ENCODE results near the gene FAM53B. TPM values are rescaled to one million over a fixed set of nuclear protein-coding genes. Genes with fewer than 3 reads are reported as not detected.

The FAM53B gene
- total RNA-seq, 4 donors from 2014 or later, result 41.0 to 110 (median 50.0) TPM

DNA sequence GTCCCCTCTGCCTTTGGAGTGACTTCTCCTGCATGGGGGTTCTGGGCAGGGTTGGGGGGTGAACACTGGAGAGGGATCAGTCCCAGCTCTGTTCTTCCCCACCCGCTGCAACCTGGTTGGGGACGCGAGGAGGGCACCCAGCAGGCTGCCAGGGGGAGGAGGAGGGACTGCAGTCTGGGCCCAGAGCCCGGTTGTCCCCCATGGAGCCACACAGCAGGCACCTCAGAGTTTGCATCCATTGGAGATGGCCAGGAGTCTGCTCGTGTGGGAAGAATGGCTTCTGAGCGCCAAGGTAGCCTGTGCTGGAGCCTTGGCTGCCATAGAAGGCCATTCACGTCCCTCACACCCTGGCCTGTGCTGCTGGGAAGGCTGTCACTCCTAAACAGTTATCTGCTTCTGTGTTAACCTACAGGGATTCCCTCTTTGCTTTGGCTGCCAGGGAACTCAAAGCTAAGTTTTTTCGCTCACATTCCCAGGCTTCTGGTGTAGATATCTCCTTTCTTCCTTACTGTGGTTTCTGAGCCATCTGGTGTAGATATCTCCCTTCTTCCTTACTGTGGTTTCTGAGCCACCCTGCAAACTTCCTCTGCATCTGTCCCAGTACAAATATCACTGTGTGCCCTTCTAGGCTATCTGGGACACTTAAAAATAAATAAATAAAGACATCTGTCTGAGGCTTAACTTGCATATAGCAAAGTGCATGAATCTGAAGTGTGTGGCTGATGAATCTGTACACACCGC lies 148.9 kb downstream of the FAM53B start:
- H3K4me3 ChIP-seq, result no peak overlapping the region
- in situ Hi-C loops (cut with MboI; ENCODE audit: low pct_ligation_motif_present in 1 of 4, low pct_unique_long_range_greater_than_20kb in 1 of 4, low sequenced_read_pairs in 3 of 4), result no loop called here
- H3K36me3 ChIP-seq, result no peaks in the 10 kb centered on the region
- intact Hi-C loops (cut with DNase I; ENCODE audit: low total_unique reads), result loop anchor here (10.0 kb wide), 1 partner anchor 1479 kb away; no protein-coding TSS in a partner anchor
- peaks cover 0 to 2% (median 0%) of the 10 kb centered on the region in 4 donors for H3K4me1 ChIP-seq
- WGBS, 2 donors (ENCODE audit: low coverage in 1 of 2), result 87 to 100% methylated on average over 1 to 9 of the region's 9 CpGs
- H3K27ac ChIP-seq, result no peak overlapping the region
- H3K9me3 ChIP-seq, result no peaks in the 10 kb centered on the region
- peak; percentile 2 for DNase-seq
- H3K27me3 ChIP-seq, result no peaks in the 10 kb centered on the region
- TF ChIP-seq, protein P1, sequence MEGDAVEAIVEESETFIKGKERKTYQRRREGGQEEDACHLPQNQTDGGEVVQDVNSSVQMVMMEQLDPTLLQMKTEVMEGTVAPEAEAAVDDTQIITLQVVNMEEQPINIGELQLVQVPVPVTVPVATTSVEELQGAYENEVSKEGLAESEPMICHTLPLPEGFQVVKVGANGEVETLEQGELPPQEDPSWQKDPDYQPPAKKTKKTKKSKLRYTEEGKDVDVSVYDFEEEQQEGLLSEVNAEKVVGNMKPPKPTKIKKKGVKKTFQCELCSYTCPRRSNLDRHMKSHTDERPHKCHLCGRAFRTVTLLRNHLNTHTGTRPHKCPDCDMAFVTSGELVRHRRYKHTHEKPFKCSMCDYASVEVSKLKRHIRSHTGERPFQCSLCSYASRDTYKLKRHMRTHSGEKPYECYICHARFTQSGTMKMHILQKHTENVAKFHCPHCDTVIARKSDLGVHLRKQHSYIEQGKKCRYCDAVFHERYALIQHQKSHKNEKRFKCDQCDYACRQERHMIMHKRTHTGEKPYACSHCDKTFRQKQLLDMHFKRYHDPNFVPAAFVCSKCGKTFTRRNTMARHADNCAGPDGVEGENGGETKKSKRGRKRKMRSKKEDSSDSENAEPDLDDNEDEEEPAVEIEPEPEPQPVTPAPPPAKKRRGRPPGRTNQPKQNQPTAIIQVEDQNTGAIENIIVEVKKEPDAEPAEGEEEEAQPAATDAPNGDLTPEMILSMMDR (IDR thresholded peaks at IDR 0.05), result no peak
- no peak for TF ChIP-seq POLR2AphosphoS5 (IDR thresholded peaks at IDR 0.05)
- TF ChIP-seq EP300 (IDR thresholded peaks at IDR 0.05; ENCODE audit: low read depth), result no peak
- TF ChIP-seq POLR2A (IDR thresholded peaks at IDR 0.05), result no peak

DNA sequence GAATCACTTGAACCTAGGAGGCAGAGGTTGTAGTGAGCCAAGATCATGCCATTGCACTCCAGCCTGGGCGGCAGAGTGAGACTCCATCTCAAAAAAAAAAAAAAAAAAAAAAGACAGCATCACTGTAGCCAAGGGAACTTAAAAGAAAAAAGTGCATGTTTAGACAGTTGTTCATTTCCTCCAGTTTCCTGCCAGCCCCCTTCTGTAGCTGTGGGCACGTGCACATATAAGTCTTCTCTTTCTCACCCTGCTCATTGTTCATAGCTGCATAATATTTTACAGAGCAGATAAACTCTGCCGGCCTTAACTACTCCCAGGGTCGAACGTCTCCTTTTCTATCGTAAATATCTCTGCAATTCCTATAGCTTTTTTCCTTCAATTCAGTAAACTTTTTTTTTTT lies 149.9 kb downstream of the FAM53B start:
- peaks cover 2 to 6% (median 4%) of the 10 kb centered on the region in 4 donors for H3K4me1 ChIP-seq
- in situ Hi-C loops (cut with MboI; ENCODE audit: low pct_ligation_motif_present in 1 of 4, low pct_unique_long_range_greater_than_20kb in 1 of 4, low sequenced_read_pairs in 3 of 4), result no loop called here
- WGBS, 2 donors (ENCODE audit: low coverage in 1 of 2), result 93% methylated on average over 6 of the region's 6 CpGs
- H3K4me3 ChIP-seq, result no peak overlapping the region
- no peak for TF ChIP-seq EP300 (IDR thresholded peaks at IDR 0.05; ENCODE audit: low read depth)
- TF ChIP-seq POLR2AphosphoS5 (IDR thresholded peaks at IDR 0.05), result no peak
- TF ChIP-seq, protein P1 (IDR thresholded peaks at IDR 0.05), result no peak
- no peak for TF ChIP-seq POLR2A (IDR thresholded peaks at IDR 0.05)
- H3K36me3 ChIP-seq, result no peaks in the 10 kb centered on the region
- intact Hi-C loops (cut with DNase I; ENCODE audit: low total_unique reads), result loop anchor here (10.0 kb wide), 1 partner anchor 1481 kb away; no protein-coding TSS in a partner anchor
- H3K27ac ChIP-seq, result no peak overlapping the region
- no peaks in the 10 kb centered on the region for H3K9me3 ChIP-seq
- no peak for DNase-seq
- H3K27me3 ChIP-seq, result no peaks in the 10 kb centered on the region

DNA sequence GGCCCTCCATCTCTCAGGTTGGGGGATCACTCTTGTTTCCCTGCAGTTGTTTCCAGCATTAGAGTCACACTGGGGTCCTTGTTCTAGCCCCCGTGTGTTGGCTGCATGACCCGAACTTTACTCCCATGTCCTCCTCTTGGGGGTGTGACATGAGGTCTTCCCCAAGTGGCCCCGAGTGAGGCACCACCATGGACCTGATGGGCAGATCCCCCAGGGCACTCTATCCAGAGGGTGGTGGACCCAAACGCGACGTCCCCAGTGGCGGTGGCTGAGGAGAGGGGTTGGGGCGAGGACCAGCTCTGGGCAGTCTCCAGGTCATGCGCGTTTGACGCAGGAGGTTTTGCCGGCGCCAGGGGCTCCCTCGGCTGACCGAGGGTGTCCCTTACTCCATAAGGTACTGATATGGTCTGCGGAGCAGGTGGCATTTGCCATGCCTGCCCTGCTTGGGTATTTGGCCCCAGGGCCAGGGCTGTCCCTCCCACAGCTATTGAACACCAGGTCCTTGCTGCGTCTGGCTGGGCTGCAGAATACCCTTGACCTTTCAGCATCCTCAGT lies 150.7 kb downstream of the FAM53B start:
- Histone ChIP-seq H3K4me3 (no peak overlapping the region), H3K27ac (no peak overlapping the region), H3K27me3 (no peaks in the 10 kb centered on the region), H3K4me1 (peaks cover 10 to 13% (median 11%) of the 10 kb centered on the region in 4 donors), H3K36me3 (no peaks in the 10 kb centered on the region), H3K9me3 (no peaks in the 10 kb centered on the region)
- in situ Hi-C loops (cut with MboI; ENCODE audit: low pct_ligation_motif_present in 1 of 4, low pct_unique_long_range_greater_than_20kb in 1 of 4, low sequenced_read_pairs in 3 of 4) (no loop called here), intact Hi-C loops (cut with DNase I; ENCODE audit: low total_unique reads) (loop anchor here (10.0 kb wide), 1 partner anchor 1481 kb away; no protein-coding TSS in a partner anchor)
- no peak for DNase-seq
- TF ChIP-seq POLR2AphosphoS5 (IDR thresholded peaks at IDR 0.05), result no peak
- TF ChIP-seq EP300 (IDR thresholded peaks at IDR 0.05; ENCODE audit: low read depth), result no peak
- TF ChIP-seq POLR2A (IDR thresholded peaks at IDR 0.05), result no peak
- TF ChIP-seq, protein P1 (IDR thresholded peaks at IDR 0.05), result no peak
- WGBS, 2 donors (ENCODE audit: low coverage in 1 of 2), result 97% methylated on average over 17 of the region's 17 CpGs; no CpG with 5 or more reads in 1 of the 2 donors

DNA sequence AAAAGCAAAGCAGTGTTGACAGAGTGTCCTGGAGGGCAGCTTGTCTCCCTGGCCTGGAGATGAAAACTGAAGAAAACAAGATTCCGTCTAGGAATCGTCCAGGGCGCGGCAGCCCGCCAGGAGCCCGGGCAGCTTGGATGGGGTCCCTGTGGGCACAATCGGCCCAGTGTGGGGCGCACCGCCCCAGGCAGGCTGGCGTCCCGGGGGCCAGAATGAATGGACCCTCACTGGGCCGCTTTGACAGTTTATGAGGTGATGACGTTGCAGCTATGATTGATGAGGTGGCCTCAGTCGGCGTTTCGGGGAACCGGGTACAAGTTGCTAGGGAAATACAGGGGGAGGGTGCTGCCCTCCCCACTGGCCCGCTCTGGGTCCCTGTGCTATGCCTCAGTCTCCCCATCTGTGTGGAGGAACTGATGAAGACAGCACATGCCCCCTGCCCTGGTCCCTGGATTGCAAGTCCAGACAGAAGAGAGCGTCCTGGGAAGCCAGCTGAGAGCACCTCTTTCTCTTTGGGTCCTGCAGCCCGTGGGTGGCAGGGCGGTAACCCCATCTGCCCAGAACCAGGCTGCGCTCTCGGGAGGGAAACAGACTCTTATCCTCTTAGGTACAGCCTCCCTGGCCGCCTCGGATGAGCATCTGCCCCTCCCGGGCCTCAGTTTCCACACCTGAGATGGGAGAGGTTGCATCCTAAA lies 151.3 kb downstream of the FAM53B start:
- Histone ChIP-seq H3K36me3 (no peaks in the 10 kb centered on the region), H3K9me3 (no peaks in the 10 kb centered on the region), H3K4me3 (no peak overlapping the region), H3K27me3 (no peaks in the 10 kb centered on the region), H3K27ac (no peak overlapping the region), H3K4me1 (peaks cover 14 to 19% (median 15%) of the 10 kb centered on the region in 4 donors)
- DNase-seq, result no peak
- in situ Hi-C loops (cut with MboI; ENCODE audit: low pct_ligation_motif_present in 1 of 4, low pct_unique_long_range_greater_than_20kb in 1 of 4, low sequenced_read_pairs in 3 of 4), result no loop called here
- intact Hi-C loops (cut with DNase I; ENCODE audit: low total_unique reads), result loop anchor here (10.0 kb wide), 1 partner anchor 1482 kb away; no protein-coding TSS in a partner anchor
- TF ChIP-seq POLR2AphosphoS5 (IDR thresholded peaks at IDR 0.05), result no peak
- no peak for TF ChIP-seq EP300 (IDR thresholded peaks at IDR 0.05; ENCODE audit: low read depth)
- TF ChIP-seq, protein P1 (IDR thresholded peaks at IDR 0.05), result no peak
- TF ChIP-seq POLR2A (IDR thresholded peaks at IDR 0.05), result no peak
- 91% methylated on average over 26 of the region's 26 CpGs; no CpG with 5 or more reads in 1 of the 2 donors for WGBS, 2 donors (ENCODE audit: low coverage in 1 of 2)
